Measurements from ENCODE around the gene OR4C12.
"Not testable (repeated sequence)": the region's sequence is repeated elsewhere in the genome, so short reads cannot be mapped to it uniquely, and the experiment has no call there.

Gene OR4C12

GRCh38 chr11:49982435-49982834 lies at the start of gene OR4C12:
Gene OR4C12 (minus strand): TSS chr11:49982535. CDS start chr11:49982501, 34 bp downstream.
- not testable (repeated sequence) for DNase-seq (ENCODE audit: low read depth); H3K4me3 ChIP-seq (ENCODE audit: low read length)

- no peak for TF ChIP-seq CTCF (conservative IDR thresholded peaks at IDR 0.05; ENCODE audit: low read length)
- no peak overlapping the region for H3K4me3 ChIP-seq (ENCODE audit: low read length)
- no peak for DNase-seq (ENCODE audit: low read depth)
These were observed 47.9 kb upstream of the OR4C12 start for GRCh38 chr11:50030193-50030592.

- no peak overlapping the region for H3K4me3 ChIP-seq (ENCODE audit: low read length)
- TF ChIP-seq CTCF (conservative IDR thresholded peaks at IDR 0.05; ENCODE audit: low read length): peak; percentile 51
- peak; percentile 42 for DNase-seq (ENCODE audit: low read depth)
These were observed 13.2 kb upstream of the OR4C12 start for GRCh38 chr11:49995565-49995964.

GRCh38 chr11:49973439-49973838 lies 8.9 kb downstream of the OR4C12 start:
- DNase-seq (ENCODE audit: low read depth): not testable (repeated sequence)

GRCh38 chr11:49952091-49952490 lies 30.2 kb downstream of the OR4C12 start, which contains the start of gene OR4C13:
Gene OR4C13 (plus strand): TSS chr11:49952391. CDS start chr11:49952423, 32 bp downstream.
- no peak within 1 kb of the TSS for H3K4me3 ChIP-seq (ENCODE audit: low read length)
- DNase-seq (ENCODE audit: low read depth): no peak
- no peak for TF ChIP-seq CTCF (conservative IDR thresholded peaks at IDR 0.05; ENCODE audit: low read length)

More at GRCh38 chr11:49973439-49973838, 8.9 kb downstream of the OR4C12 start:
- not testable (repeated sequence) for H3K4me3 ChIP-seq (ENCODE audit: low read length)

GRCh38 chr11:49948701-49949100 lies 33.6 kb downstream of the OR4C12 start:
- not testable (repeated sequence) for H3K4me3 ChIP-seq (ENCODE audit: low read length); DNase-seq (ENCODE audit: low read depth)

Measured in AG10803 (cell line).